ENCODE results near the gene GPR6. TPM values are rescaled to one million over a fixed set of nuclear protein-coding genes. Genes with fewer than 3 reads are reported as not detected.

The GPR6 gene
- total and polyA plus RNA-seq, 2 of the 8 experiments (the other 6 are each of a cell fraction or from before 2014, with no cell fraction given), result 0.18 to 0.37 TPM

- H3K23ac ChIP-seq (ENCODE audit: insufficient read length), result no peak overlapping the region
- no peak overlapping the region for H3K27ac ChIP-seq (ENCODE audit: low read depth, low read length)
- no peak overlapping the region for H3K14ac ChIP-seq (ENCODE audit: insufficient read length)
- no peaks in the 10 kb centered on the region for H3K79me1 ChIP-seq (ENCODE audit: low read depth, low read length)
- no peak overlapping the region for H2BK15ac ChIP-seq (ENCODE audit: low read length)
- H2BK120ac ChIP-seq (replicated peaks; ENCODE audit: low read depth, low read length), result no peak overlapping the region
- no peaks in the 10 kb centered on the region for H4K20me1 ChIP-seq (replicated peaks in 1 of 2; ENCODE audit: control insufficient read depth in 1 of 2, insufficient read depth in 2 of 2, low read length in 2 of 2)
- no peak overlapping the region for H2BK5ac ChIP-seq (ENCODE audit: low read depth, low read length)
- no peak overlapping the region for H2AFZ ChIP-seq (ENCODE audit: low read length)
- no peak overlapping the region for H3K18ac ChIP-seq (ENCODE audit: extremely low read depth, low read length)
- FAIRE-seq (no peak), DNase-seq (ENCODE audit: low read depth in 1 of 2, low spot score in 2 of 2) (no peak)
- no peak overlapping the region for H3K4ac ChIP-seq (replicated peaks; ENCODE audit: insufficient read length, low read depth, low read length)
- H4K5ac ChIP-seq (ENCODE audit: insufficient read length, low read depth, low read length), result no peak overlapping the region
- POLR2A ChIA-PET (ENCODE audit: partially characterized antibody), result no interaction called here
- no peak overlapping the region for H3K9ac ChIP-seq (replicated peaks in 1 of 4; ENCODE audit: extremely low read depth in 1 of 4, low read depth in 3 of 4, low read length in 3 of 4)
- no peak overlapping the region for H3K56ac ChIP-seq (replicated peaks; ENCODE audit: insufficient read length, low read depth, low read length)
- H3K27me3 ChIP-seq (replicated peaks in 1 of 4; ENCODE audit: control insufficient read depth in 3 of 4, extremely low read depth in 1 of 4, insufficient read depth in 3 of 4, low read length in 3 of 4), result no peaks in the 10 kb centered on the region
- CTCF ChIA-PET (ENCODE audit: partially characterized antibody), result interaction anchor here (0.7 to 1.4 kb wide), 2 partner anchors 8 to 296 kb away, joined by 3 to 4 read pairs; no protein-coding TSS in a partner anchor
- H4K8ac ChIP-seq (ENCODE audit: extremely low read depth, insufficient read depth, low read length), result no peak overlapping the region
- H3K79me2 ChIP-seq (ENCODE audit: control insufficient read depth in 1 of 2, insufficient read depth in 2 of 2, low read length in 2 of 2), result no peaks in the 10 kb centered on the region
- H2BK12ac ChIP-seq (ENCODE audit: low read depth, low read length), result no peak overlapping the region
- H3K4me2 ChIP-seq (ENCODE audit: insufficient read depth in 1 of 2, low read depth in 2 of 2, low read length in 2 of 2), result no peak overlapping the region
- no peak overlapping the region for H2AK5ac ChIP-seq (ENCODE audit: low read depth, low read length)
- 84% methylated on average over 4 of the region's 4 CpGs; no CpG with 5 or more reads in 1 of the 2 experiments for WGBS, 2 experiments (ENCODE audit: extremely low coverage in 1 of 2, insufficient coverage in 1 of 2, insufficient read length in 1 of 2, insufficient replicate concordance in 2 of 2, low coverage in 1 of 2, low lambda C conversion rate in 2 of 2, missing lambda C conversion rate in 1 of 2)
- H3K23me2 ChIP-seq (ENCODE audit: low read depth, low read length), result no peaks in the 10 kb centered on the region
- H2BK20ac ChIP-seq (ENCODE audit: low read length), result no peak overlapping the region
- TF ChIP-seq USF2 (IDR thresholded peaks at IDR 0.05; ENCODE audit: low read length), result no peak
- TF ChIP-seq NRF1 (IDR thresholded peaks at IDR 0.05; ENCODE audit: low read depth, low read length), result no peak
- TF ChIP-seq PHF8 (conservative IDR thresholded peaks at IDR 0.05; ENCODE audit: low read depth, low read length), result no peak
- no peak for TF ChIP-seq SIN3A (conservative IDR thresholded peaks at IDR 0.05 in 1 of 2, IDR thresholded peaks at IDR 0.05 in 1 of 2; ENCODE audit: low read depth in 1 of 2, low read length in 2 of 2)
- TF ChIP-seq CEBPB (IDR thresholded peaks at IDR 0.05; ENCODE audit: low read depth, low read length), result no peak
- no peak for TF ChIP-seq ZNF274 (IDR thresholded peaks at IDR 0.05; ENCODE audit: borderline replicate concordance, extremely low read depth, low read length)
- TF ChIP-seq TAF7 (optimal IDR thresholded peaks at IDR 0.05; ENCODE audit: borderline replicate concordance, low read depth, low read length), result no peak
- no peak overlapping the region for H4K91ac ChIP-seq (replicated peaks; ENCODE audit: insufficient read length, low read length)
- H3K4me1 ChIP-seq (replicated peaks in 1 of 4; ENCODE audit: control insufficient read depth in 3 of 4, insufficient read depth in 4 of 4, low read length in 3 of 4), result no peaks in the 10 kb centered on the region
- H3K4me3 ChIP-seq (ENCODE audit: extremely low read depth in 1 of 4, insufficient read depth in 2 of 4, low read depth in 3 of 4, low read length in 4 of 4), result no peak overlapping the region
- H3K9me3 ChIP-seq (ENCODE audit: insufficient read depth in 2 of 2, low read depth in 1 of 2, low read length in 1 of 2), result no peaks in the 10 kb centered on the region
- no peaks in the 10 kb centered on the region for H3K36me3 ChIP-seq (ENCODE audit: control insufficient read depth in 2 of 4, insufficient read depth in 4 of 4, low read length in 3 of 4)
Observed at GRCh38 chr6:109991201-109992101, 13.3 kb downstream of the GPR6 start.

Measured in H1 (cell line).